Measurements from ENCODE around the gene CAPN13.

CAPN13 gene

DNA sequence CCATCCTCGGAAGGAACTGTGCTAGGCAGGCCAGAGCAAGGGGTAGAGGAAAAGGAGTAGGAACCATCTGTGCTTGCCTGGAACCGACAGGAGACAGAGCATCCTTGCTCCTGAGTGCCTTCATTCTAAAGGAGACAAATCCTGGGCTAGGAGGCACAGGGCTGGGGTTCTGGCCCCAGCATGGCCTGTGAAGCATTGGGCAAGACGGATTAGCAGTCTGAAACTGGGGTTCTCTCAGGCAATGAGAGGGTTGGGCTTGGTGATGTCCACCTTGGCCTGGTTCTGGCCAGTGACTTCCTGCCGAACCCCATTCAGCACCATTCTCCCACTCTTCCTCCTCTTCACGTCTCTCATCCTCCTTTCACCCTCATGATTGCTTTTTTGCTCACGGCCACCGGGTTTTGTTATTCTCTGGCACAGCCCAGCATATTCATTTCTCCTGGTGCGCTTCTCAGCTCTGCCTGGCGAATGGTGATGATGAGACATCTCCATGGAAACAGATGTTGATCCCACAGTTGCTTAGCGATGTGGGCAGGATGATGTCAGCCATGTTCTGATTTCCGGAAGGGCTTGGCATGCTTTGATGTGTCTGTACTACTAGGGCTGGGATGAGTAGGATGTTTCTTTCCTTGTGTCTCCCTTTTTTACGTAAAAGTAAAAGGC is 127.7 kb downstream of the CAPN13 start:
- DNase-seq, result no peak

DNA sequence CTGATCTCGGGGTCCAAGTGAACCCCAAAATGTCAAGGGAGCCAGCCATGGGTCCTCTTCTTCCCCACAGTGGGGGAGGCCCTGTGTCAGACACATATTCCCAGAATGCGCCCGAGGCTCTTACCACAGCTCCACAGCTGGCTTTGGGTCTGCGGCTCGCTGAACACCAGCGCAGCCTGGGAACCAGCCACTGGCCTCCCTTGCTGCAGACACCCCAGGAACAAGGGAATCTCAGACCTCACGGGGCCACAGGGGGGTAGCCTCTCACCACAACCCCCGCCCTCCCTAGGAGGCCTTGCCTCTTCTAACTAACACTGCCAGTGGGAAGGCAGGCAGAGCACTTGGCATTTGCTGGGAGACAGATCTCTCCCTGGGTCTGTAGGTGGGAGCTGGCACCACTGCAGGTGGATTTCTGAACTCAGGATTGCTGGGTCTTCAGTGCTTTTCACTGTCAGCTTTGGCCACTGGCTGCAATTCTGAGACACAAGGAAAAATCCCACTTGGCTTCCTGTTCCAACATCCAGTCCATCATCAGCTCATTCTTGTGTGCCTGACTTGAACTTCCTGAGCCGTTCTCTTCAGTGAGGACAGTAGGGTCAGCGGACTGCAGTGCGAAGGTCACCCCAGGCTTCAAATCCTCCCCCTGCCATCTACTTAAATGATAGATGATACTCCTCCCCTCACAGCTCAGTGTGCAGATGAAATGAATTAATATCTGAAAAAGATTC is 128.7 kb downstream of the CAPN13 start:
- DNase-seq, result no peak

DNA sequence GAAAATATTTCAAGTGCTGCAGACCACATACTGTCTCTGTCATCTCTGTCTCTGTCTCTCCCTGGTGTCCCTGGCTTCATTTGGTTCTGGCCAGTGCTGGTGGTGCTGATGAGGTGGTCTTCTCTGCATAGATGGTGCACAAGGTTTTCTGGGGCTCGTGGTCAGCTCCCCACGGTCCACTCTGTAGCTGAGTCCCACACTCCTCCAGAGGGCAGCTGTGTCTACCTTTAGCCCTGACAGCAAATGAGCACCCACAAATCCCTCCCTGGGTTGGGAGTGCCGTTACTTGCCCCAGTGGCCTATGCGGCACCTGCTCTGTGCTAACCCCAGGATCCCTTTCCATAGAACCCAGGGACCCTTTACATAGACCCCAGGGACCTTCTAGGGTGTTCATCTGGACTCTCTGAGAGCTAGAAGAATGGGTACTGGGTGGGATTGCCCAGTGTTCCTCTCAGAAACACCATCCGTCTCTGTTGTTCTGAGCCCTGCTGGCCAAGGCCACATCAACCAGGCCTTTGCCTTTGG is 129.3 kb downstream of the CAPN13 start:
- DNase-seq, result no peak

DNA sequence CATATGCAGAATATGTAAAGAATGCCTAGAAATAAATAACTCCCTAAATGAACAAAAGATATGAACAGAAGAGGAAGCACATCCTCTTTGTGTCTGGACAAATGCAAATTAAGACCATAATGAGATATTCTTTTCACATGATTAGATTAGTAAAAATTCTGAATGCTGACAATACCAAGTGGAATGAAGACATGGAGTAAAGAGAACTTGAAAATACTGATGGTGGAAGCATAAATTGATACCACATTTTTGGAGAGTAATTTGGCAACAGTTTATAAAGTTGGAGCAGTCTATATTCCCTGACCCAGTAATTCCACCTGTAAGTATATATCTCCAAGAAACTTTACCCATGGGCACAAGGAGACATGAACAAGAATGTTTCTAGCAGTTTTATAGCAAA is 130.0 kb downstream of the CAPN13 start:
- no peak for DNase-seq

DNA sequence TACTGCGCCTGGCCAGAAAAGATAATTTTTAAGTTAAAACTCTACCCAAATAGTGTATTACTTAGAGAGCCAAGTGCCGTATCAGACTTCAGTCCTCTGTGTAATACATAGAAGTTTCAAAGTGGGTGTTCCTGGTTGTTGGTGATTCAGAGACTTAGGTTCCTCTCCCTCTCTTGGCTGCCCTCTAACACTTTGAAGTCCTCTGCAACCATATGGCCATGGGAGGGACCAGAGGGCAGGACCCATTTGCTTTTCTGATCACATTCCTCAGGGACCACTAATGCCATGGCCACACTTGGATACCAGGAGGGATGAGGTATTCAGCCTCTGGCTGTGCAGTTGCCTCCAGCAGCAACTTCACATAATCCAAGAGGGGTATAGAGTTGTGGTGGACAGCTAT is 131.5 kb downstream of the CAPN13 start:
- DNase-seq, result no peak

DNA sequence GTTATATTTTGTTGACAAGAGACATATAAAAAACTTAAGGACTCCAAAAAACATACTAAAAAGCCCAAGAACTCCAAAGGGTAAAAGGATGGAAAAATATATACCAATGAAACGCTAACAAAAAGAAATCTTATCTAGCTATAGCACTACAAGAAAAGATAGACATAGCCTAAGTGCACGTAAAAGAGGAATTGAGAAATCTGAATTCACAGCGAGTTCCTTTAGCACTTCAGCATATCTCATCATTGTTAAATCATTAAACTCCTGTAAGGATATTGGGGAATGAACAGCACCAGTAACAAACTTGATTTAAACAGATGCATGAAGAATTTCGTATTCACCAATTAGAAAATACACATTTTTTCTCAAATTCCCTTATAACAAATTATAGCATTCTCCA is 134.1 kb downstream of the CAPN13 start:
- no peak for DNase-seq

Data from activated CD4-positive, alpha-beta T cell treated with anti-CD3 and anti-CD28 coated beads for 1 hour (primary cell).